ENCODE results near the gene NKAPD1. TPM values are rescaled to one million over a fixed set of nuclear protein-coding genes. Genes with fewer than 3 reads are reported as not detected.

Gene NKAPD1
- total and polyA plus RNA-seq, 7 donors = 8.5 to 21.6 (median 9.9) TPM

DNA sequence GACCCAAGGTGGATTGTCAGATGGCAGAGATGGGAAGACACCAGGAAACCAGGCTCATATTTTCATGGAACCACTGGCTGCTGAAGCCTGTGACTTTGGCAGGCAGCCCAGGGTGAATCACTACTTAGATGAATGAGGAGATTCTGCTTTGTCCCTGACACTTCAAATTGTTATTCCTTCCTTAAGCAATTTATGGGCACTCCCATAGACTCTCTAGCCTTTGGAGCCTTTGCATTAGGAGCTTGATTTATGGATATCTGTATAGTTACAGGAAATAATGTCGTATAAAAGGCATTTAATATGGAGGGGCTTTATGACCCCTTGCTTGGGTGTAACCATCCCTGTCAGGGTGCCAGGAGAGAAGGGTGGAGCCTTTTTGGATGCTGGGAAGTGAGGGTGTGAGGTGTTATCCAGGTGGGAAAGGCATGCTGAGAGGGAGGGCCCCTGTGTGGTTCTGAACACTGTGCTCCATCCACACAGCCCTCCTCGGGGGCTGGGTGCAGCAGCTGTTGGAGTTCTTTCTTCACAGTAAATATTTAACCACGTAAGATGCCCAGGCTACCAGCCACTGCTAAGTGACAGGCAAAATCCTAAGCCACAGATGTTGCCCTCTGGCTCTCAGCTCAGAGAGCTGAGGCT lies 54.5 kb downstream of the NKAPD1 start:
- no peak for TF ChIP-seq CTCF (IDR thresholded peaks at IDR 0.05)
- DNase-seq (peak; percentile 73 to 75), ATAC-seq (peak; percentile 55 to 75 (median 64))
- H3K4me3 ChIP-seq = no peak overlapping the region
- no peaks in the 10 kb centered on the region for H3K9me3 ChIP-seq
- H3K36me3 ChIP-seq (ENCODE audit: insufficient read depth in 1 of 2, low read depth in 1 of 2) = no peaks in the 10 kb centered on the region
- H3K27ac ChIP-seq = no peak overlapping the region
- intact Hi-C loops (cut with DNase I) = loop anchor here in 1 of 2 donors (10.0 kb wide), 1 partner anchor 156 kb away; no protein-coding TSS in a partner anchor
- no peaks in the 10 kb centered on the region for H3K27me3 ChIP-seq (ENCODE audit: insufficient read depth in 3 of 3, low read length in 2 of 3)
- WGBS, 3 donors = 47 to 62% (median 50%) methylated on average over 3 of the region's 3 CpGs
- H3K4me1 ChIP-seq = peaks cover 10% of the 10 kb centered on the region

DNA sequence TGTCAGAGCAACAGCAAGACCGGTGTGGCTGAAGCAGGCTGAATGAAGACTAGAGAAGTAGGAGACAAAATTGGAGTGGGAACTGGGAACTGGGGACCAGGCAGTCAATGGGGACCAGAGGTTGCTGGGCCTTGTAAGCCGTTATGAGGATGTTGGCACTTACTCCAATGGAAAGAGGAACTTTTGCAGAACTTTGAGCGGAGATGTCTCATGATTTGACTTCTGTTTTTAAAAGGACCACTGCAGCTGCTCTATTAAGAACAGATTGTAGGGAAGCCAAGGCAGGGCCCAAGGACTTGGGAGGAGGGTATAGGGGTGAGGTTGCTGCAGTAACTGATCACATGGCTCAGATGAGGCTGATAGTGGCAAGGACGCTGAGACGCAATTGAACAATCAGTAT lies 55.6 kb downstream of the NKAPD1 start:
- ATAC-seq (no peak), DNase-seq (no peak)
- Histone ChIP-seq H3K4me3 (no peak overlapping the region), H3K4me1 (peaks cover 10% of the 10 kb centered on the region), H3K27ac (no peak overlapping the region), H3K36me3 (ENCODE audit: insufficient read depth in 1 of 2, low read depth in 1 of 2) (no peaks in the 10 kb centered on the region), H3K9me3 (no peaks in the 10 kb centered on the region), H3K27me3 (ENCODE audit: insufficient read depth in 3 of 3, low read length in 2 of 3) (no peaks in the 10 kb centered on the region)
- 79 to 87% (median 82%) methylated on average over 5 of the region's 5 CpGs for WGBS, 3 donors
- TF ChIP-seq CTCF (IDR thresholded peaks at IDR 0.05) = no peak
- intact Hi-C loops (cut with DNase I) = loop anchor here in 1 of 2 donors (10.0 kb wide), 1 partner anchor 155 kb away; no protein-coding TSS in a partner anchor

- DNase-seq (no peak), ATAC-seq (peak; percentile 53 to 75 (median 62))
- Histone ChIP-seq H3K9me3 (no peaks in the 10 kb centered on the region), H3K27me3 (ENCODE audit: insufficient read depth in 3 of 3, low read length in 2 of 3) (no peaks in the 10 kb centered on the region), H3K36me3 (ENCODE audit: insufficient read depth in 1 of 2, low read depth in 1 of 2) (no peaks in the 10 kb centered on the region), H3K4me1 (peaks cover 10% of the 10 kb centered on the region), H3K4me3 (no peak overlapping the region), H3K27ac (no peak overlapping the region)
- TF ChIP-seq CTCF (IDR thresholded peaks at IDR 0.05) = no peak
- 39 to 47% (median 41%) methylated on average over 2 of the region's 2 CpGs for WGBS, 3 donors
- intact Hi-C loops (cut with DNase I) = no loop called here
Measured at GRCh38 chr11:112132737-112133136, 58.6 kb downstream of the NKAPD1 start.

DNA sequence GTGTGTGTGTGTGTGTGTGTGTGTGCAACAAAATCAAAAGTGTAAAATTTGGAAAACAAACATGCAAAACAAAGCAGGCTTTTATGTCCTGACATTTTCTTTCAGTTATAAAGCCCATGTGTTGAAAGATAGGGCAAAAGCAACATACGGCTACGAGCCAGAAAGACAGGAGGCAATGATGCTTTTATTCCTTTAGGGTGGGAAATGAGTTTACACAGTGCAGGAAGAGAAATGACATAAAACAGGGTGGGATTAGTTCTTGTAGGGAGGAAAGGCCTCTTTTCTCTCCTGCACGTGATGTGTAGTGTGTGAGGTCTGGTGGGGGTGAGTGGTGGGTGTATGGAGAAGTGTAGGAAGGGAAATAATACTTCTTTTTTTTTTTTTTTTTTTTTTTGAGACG lies 60.4 kb downstream of the NKAPD1 start:
- Histone ChIP-seq H3K9me3 (no peaks in the 10 kb centered on the region), H3K4me3 (no peak overlapping the region), H3K27me3 (ENCODE audit: insufficient read depth in 3 of 3, low read length in 2 of 3) (no peaks in the 10 kb centered on the region), H3K27ac (no peak overlapping the region), H3K36me3 (ENCODE audit: insufficient read depth in 1 of 2, low read depth in 1 of 2) (no peaks in the 10 kb centered on the region), H3K4me1 (peaks cover 4% of the 10 kb centered on the region)
- no peak for DNase-seq
- WGBS, 3 donors = 81 to 92% (median 91%) methylated on average over 3 of the region's 4 CpGs
- intact Hi-C loops (cut with DNase I) = no loop called here
- ATAC-seq = no peak
- TF ChIP-seq CTCF (IDR thresholded peaks at IDR 0.05) = no peak

Other genes starting within 250 kb of the NKAPD1 start
- 10 to 100 TPM; 12.8 to 20.3 (median 16.0) TPM for gene ALG9, start 202.7 kb upstream of the NKAPD1 start, total RNA-seq
- 10 to 100 TPM in 2 of 3 donors, 1 to 10 TPM in 1; 9.6 to 21.9 (median 11.4) TPM for gene ALG9, start 202.7 kb upstream of the NKAPD1 start, polyA plus RNA-seq
- under 1 TPM; 0.65 to 0.99 (median 0.85) TPM for gene FDXACB1, start 195.1 kb upstream of the NKAPD1 start, total RNA-seq
- 1 to 10 TPM in 1 of 3 donors, under 1 TPM in 2; 0.45 to 1.1 (median 0.57) TPM for gene FDXACB1, start 195.1 kb upstream of the NKAPD1 start, polyA plus RNA-seq
- 10 to 100 TPM in 2 of 4 donors, 1 to 10 TPM in 2; 6.6 to 17.7 (median 11.8) TPM for gene CFAP68, start 194.8 kb upstream of the NKAPD1 start, total RNA-seq
- 1 to 10 TPM; 4.4 to 7.6 (median 4.8) TPM for gene CFAP68, start 194.8 kb upstream of the NKAPD1 start, polyA plus RNA-seq
- over 10,000 TPM in 2 of 4 donors, 1,000 to 10,000 TPM in 2; 5,216 to 12,187 (median 10,501) TPM for gene CRYAB, start 162.5 kb upstream of the NKAPD1 start, total RNA-seq
- gene CRYAB, start 162.5 kb upstream of the NKAPD1 start, polyA plus RNA-seq = over 10,000 TPM in 1 of 3 donors, 1,000 to 10,000 TPM in 2; 4,737 to 11,496 (median 9,489) TPM
- gene HSPB2, start 161.6 kb upstream of the NKAPD1 start, total RNA-seq = 10 to 100 TPM; 20.2 to 40.4 (median 27.2) TPM
- 10 to 100 TPM; 23.6 to 55.5 (median 25.0) TPM for gene HSPB2, start 161.6 kb upstream of the NKAPD1 start, polyA plus RNA-seq
- 10 to 100 TPM in 1 of 4 donors, 1 to 10 TPM in 3; 6.2 to 12.3 (median 8.3) TPM for gene C11orf52, start 155.4 kb upstream of the NKAPD1 start, total RNA-seq
- 10 to 100 TPM in 1 of 3 donors, 1 to 10 TPM in 2; 1.0 to 24.5 (median 4.4) TPM for gene C11orf52, start 155.4 kb upstream of the NKAPD1 start, polyA plus RNA-seq
- 10 to 100 TPM in 2 of 4 donors, 1 to 10 TPM in 2; 4.5 to 12.9 (median 9.6) TPM for gene DIXDC1, start 137.0 kb upstream of the NKAPD1 start, total RNA-seq
- 1 to 10 TPM; 1.4 to 4.9 (median 2.6) TPM for gene DIXDC1, start 137.0 kb upstream of the NKAPD1 start, polyA plus RNA-seq
- gene DLAT, start 48.9 kb upstream of the NKAPD1 start, total RNA-seq = 100 to 1,000 TPM in 1 of 4 donors, 10 to 100 TPM in 3; 61.2 to 167 (median 87.7) TPM
- 10 to 100 TPM; 49.8 to 96.8 (median 56.7) TPM for gene DLAT, start 48.9 kb upstream of the NKAPD1 start, polyA plus RNA-seq
- 1 to 10 TPM in 2 of 4 donors, under 1 TPM in 2; 0.49 to 1.3 (median 0.97) TPM for gene PIH1D2, start 282 bp upstream of the NKAPD1 start, total RNA-seq
- gene PIH1D2, start 282 bp upstream of the NKAPD1 start, polyA plus RNA-seq = 1 to 10 TPM; 1.2 to 3.0 (median 1.8) TPM
- 100 to 1,000 TPM in 1 of 4 donors, 10 to 100 TPM in 3; 86.6 to 105 (median 90.6) TPM for gene TIMM8B, start 12.5 kb downstream of the NKAPD1 start, total RNA-seq
- 100 to 1,000 TPM in 2 of 3 donors, 10 to 100 TPM in 1; 84.3 to 152 (median 120) TPM for gene TIMM8B, start 12.5 kb downstream of the NKAPD1 start, polyA plus RNA-seq
- 100 to 1,000 TPM; 168 to 264 (median 192) TPM for gene SDHD, start 12.6 kb downstream of the NKAPD1 start, total RNA-seq
- gene SDHD, start 12.6 kb downstream of the NKAPD1 start, polyA plus RNA-seq = 100 to 1,000 TPM; 219 to 256 (median 234) TPM
- 10 to 100 TPM in 2 of 4 donors, 1 to 10 TPM in 2; 3.0 to 66.4 (median 10.4) TPM for gene IL18, start 89.8 kb downstream of the NKAPD1 start, total RNA-seq
- gene IL18, start 89.8 kb downstream of the NKAPD1 start, polyA plus RNA-seq = 10 to 100 TPM in 1 of 3 donors, 1 to 10 TPM in 1, under 1 TPM in 1; 0.86 to 13.0 (median 1.2) TPM
- gene TEX12, start 93.1 kb downstream of the NKAPD1 start, total RNA-seq = under 1 TPM in 1 of 4 donors, not detected in 3; 0.48 TPM
- gene TEX12, start 93.1 kb downstream of the NKAPD1 start, polyA plus RNA-seq = under 1 TPM; 0.28 to 0.35 (median 0.33) TPM
- 10 to 100 TPM in 2 of 4 donors, 1 to 10 TPM in 2; 4.7 to 42.4 (median 19.2) TPM for gene BCO2, start 101.2 kb downstream of the NKAPD1 start, total RNA-seq
- 1 to 10 TPM; 3.5 to 5.7 (median 5.2) TPM for gene BCO2, start 101.2 kb downstream of the NKAPD1 start, polyA plus RNA-seq
- gene PTS, start 152.1 kb downstream of the NKAPD1 start, total RNA-seq = 10 to 100 TPM; 26.5 to 47.8 (median 43.7) TPM
- 10 to 100 TPM; 59.0 to 83.6 (median 71.6) TPM for gene PTS, start 152.1 kb downstream of the NKAPD1 start, polyA plus RNA-seq
- gene PLET1, start 186.6 kb downstream of the NKAPD1 start, total RNA-seq = not detected
- gene PLET1, start 186.6 kb downstream of the NKAPD1 start, polyA plus RNA-seq = not detected